ENCODE data around the gene SLC25A12.

- TF ChIP-seq, protein P1, sequence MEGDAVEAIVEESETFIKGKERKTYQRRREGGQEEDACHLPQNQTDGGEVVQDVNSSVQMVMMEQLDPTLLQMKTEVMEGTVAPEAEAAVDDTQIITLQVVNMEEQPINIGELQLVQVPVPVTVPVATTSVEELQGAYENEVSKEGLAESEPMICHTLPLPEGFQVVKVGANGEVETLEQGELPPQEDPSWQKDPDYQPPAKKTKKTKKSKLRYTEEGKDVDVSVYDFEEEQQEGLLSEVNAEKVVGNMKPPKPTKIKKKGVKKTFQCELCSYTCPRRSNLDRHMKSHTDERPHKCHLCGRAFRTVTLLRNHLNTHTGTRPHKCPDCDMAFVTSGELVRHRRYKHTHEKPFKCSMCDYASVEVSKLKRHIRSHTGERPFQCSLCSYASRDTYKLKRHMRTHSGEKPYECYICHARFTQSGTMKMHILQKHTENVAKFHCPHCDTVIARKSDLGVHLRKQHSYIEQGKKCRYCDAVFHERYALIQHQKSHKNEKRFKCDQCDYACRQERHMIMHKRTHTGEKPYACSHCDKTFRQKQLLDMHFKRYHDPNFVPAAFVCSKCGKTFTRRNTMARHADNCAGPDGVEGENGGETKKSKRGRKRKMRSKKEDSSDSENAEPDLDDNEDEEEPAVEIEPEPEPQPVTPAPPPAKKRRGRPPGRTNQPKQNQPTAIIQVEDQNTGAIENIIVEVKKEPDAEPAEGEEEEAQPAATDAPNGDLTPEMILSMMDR (IDR thresholded peaks at IDR 0.05) = no peak
- TF ChIP-seq POLR2A (IDR thresholded peaks at IDR 0.05) = no peak
Measured at GRCh38 chr2:171855401-171855800, 38.6 kb downstream of the SLC25A12 start.
